Left renal pelvis (tissue), 4 donors: ENCODE data around the gene GRSF1. TPM values are rescaled to one million over a fixed set of nuclear protein-coding genes. Genes with fewer than 3 reads are reported as not detected.
"Not testable (repeated sequence)": the region's sequence is repeated elsewhere in the genome, so short reads cannot be mapped to it uniquely, and the experiment has no call there.

Experiments used
- DNase-seq, 4 donors: peaks; one replicate each; pipeline ENCODE4 v3.0.0-alpha.2; 2013; ENCODE audit warnings: low read depth in 4 of 4, low spot score in 3 of 4
- polyA plus RNA-seq, 4 donors: library from polyadenylated mRNA; unstranded; fragments of 120-200 nt; gene quantifications; one replicate each; pipeline ENCODE4 v1.2.1, GENCODE V29; 2013; ENCODE audit not compliant: insufficient read length in 4 of 4

GRSF1 gene
- polyA plus RNA-seq, 4 donors, result 92.0 to 140 (median 127) TPM

DNA sequence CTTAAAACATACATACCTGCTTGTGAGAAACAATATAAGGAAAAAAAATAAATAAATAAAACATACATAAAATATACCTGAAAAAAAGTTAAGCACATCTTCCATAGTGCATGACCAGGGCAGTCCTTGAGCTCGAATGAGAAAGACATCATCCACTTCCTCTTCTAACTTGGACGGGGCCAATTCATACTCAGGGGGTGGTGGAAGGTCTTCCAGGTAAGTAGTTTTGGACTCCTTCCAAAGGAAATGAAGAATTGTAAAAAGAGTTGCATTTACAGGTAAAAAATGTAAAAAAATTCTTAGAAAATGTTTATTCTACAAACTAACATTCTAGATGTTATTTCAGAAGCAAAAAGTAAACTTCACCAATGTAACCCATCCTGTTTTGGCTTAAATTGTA lies 3.6 kb downstream of the GRSF1 start:
- DNase-seq, result no peak

DNA sequence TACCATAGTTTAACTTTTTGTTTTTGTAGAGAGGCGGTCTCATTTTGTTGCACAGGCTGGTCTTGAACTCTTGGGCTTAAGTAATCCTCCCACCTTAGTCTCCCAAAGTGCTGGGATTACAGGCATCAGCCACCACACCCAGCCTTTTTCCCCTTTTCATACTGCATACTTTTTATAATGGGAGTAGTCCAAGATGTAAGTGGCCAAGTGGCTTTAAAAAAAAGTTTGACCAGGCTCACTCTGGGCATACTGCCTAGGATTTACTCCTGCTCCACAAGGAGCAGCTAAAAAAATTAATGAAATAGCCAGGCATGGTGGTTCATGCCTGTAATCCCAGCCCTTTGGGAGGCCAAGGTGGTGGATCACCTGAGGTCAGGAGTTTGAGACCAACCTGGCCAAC lies 6.0 kb downstream of the GRSF1 start:
- DNase-seq, result no peak

DNA sequence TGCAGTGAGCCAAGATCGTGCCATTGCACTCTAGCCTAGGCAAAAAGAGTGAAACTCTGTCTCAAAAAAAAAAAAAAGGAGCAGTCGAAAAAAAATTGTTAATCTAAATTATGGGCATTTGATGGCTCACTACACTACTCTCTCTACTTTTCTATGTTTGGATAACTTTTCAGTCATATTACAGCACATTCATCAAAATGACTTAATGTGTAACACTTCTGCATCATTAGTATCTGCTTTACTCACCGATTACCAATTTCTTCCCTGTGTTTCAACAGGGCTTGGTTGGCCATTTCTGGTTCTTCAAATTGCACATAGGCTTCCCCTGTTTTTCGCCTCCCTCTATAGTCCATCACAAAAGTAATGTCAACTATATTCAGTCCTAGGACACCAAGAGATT lies 8.4 kb downstream of the GRSF1 start:
- no peak for DNase-seq

DNA sequence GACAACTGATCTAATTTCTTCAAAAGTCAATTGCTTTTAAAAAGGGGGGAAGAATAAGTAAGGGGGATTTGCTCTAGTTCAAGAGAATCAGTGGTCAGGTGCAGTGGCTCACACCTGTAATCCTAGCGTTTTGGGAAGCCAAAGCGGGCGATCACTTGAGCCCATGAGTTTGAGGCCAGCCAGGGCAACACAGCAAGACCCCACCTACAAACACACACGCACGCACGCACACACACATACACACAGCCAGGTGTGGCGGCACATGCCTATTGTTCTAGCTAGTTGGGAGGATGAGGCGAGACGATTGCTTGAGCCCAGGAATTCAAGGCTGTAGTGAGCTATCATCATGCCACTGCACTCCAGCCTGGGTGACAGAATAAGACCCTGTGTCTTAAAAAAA lies 9.6 kb downstream of the GRSF1 start:
- no peak for DNase-seq

DNA sequence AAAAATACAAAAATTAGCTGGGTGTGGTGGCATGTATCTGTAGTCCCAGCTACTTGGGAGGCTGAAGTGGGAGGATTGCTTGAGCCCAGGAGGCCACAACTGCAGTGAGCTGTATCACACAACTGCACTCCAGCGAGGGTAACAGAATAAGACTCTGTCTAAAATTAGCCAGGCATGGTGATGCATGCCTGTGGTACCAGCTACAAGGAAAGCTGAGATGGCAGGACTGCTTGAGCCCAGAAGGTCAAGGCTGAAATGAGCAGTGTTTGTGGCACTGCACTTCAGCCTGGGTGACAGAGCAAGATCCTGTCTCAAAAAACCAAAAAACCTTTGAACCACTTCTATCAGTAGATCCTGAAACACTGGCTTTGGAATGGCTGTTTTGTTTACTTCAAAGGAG lies 10.2 kb downstream of the GRSF1 start:
- no peak for DNase-seq

DNA sequence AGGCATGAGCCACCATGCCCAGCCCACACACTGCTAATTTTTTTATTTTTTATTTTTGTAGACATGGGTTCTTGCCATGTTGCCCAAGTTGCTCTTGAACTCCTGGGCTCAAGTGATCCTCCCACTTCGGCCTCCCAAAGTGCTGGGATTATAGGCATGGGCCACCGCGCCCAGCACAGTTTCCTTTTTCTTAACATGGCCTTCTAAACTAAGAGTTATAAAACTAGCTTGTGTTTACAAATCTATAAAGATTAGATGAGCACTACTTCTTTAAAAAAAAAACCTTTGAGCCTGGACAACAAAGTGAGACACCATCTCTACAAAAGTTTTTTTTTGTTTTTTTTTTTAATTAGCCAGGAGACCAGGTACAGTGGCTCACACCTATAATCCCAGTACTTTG lies 10.7 kb downstream of the GRSF1 start:
- no peak for DNase-seq

DNA sequence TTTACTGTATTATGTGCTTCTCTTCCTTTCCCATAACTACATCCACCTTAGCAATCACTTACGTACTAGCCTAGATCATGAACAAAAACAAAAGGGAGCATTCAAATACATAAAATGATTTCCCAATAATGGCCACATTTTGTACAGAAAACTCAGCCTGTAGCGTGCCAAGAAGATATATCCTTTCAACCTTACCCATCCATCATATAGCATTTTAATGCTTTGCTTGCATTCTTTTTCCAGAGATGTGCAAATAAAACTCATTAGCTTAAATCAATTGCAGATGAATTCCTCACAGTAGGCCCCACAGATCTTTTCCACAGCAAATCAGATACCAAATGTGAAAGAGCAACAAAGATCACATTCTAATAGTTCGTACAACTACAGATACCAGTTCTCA lies 20.8 kb downstream of the GRSF1 start:
- DNase-seq, result no peak

DNA sequence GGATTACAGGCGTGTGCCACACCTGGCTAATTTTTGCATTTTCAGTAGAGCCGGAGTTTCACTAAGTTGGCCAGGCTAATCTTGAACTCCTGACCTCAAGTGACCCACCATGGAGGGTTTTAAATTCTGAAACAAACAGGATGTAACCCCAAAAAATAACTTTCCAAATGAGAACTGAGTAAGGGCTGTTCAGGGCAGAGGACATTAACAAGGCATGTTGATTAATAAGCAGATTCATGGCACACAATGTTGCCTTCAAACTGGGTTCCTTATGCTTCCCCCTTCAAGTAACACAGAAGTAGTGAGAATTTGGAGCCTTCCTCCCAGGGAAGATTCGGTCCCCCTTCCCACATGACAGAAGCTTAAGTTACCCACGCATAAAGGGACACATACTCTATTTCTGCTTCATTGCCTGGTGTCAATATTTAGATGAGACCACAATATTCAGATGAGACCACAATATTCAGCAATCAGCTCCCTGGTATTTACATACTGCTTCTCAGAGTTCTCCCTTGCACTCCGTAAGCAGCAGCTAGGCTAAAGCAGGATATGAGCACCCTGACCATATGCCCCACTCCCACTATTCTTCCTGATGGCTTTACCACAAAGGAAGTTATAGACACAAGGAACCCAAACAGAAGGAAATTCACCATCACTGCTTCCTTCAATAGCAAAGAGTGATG lies 21.4 kb downstream of the GRSF1 start:
- DNase-seq, result no peak

DNA sequence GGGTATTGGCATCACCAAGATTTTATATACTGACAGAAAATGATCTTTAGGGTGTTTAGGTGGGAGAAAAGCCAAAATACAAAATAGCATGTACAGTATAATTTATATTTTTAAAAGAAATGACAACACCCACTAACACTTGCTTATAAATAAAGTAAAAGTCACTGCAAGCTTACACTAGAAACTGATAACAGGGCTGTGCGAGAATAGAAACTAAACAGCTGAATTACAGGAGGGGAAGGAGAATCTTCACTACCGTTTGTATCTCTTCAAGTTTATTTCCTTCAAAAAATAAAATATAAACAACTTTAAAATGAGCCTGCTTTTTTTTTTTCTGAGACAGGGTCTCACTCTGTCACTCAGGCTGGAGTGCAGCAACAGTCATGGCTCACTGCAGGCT lies 22.8 kb downstream of the GRSF1 start:
- DNase-seq, result no peak

DNA sequence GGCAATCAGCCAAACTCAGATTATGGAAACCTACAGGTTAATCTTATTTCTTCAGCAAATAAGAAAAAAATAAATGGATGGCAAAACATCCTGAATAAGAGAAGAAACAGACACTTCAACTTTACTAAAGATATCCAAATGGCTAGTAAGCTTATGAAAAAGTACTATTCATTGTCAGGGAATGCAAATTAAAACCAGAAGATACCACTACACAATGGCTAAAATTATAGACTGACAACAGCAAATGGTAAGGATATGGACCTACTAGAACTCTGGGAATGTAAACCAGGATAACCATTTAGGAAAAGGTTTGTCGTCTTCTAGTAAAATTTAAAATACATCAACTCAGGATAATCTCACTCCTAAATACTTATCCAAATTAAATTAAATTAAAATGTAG lies 24.3 kb downstream of the GRSF1 start:
- no peak for DNase-seq

DNA sequence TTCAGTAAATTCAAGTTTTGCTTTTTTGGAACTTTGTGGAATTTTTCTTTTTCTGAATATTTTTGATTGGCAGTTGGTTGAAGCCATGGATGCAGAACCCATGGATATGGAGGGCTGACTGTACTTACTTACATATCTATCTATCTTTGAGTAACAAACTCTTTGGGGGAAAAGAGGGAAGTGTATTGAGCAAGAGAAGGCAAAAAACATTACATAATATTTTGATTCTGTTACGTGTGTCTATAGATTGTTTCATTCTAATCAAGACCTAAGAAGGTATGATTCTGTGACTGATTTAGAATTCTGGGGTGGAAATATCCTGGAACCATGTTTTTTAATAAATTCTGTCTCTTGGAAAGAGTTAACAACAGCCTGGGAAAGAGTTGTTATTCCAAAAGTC lies 31.5 kb downstream of the GRSF1 start:
- DNase-seq, result no peak

DNA sequence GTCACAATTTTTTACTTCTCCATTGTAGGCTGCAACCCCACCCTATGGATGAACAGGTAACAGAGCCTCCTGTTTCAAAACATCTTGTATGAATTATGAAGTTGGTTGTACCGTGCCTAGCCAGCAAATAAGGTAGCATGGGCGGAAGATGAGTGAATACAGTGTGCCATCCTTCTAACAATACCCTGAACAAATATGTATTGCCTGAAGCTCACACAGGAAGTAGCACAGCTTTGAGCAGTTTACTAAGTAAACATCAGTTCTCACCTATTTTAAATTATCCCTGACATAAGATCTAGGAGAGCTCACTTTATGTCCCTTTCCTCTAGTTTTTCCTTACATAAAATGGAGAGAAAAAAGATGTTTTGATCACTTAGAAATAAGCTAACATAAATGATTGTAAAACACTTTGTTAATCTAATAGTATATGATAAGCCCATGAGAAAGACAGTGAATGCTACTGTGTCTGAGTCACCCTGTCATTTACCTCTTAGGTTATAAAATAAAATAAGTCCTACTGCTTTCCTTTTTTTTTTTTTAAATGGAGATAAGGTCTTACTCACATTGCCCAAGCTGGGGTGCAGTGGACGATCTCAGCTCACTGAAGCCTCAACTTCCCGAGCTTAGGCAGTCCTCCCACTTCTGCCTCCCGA lies 36.6 kb downstream of the GRSF1 start:
- DNase-seq, result no peak

DNA sequence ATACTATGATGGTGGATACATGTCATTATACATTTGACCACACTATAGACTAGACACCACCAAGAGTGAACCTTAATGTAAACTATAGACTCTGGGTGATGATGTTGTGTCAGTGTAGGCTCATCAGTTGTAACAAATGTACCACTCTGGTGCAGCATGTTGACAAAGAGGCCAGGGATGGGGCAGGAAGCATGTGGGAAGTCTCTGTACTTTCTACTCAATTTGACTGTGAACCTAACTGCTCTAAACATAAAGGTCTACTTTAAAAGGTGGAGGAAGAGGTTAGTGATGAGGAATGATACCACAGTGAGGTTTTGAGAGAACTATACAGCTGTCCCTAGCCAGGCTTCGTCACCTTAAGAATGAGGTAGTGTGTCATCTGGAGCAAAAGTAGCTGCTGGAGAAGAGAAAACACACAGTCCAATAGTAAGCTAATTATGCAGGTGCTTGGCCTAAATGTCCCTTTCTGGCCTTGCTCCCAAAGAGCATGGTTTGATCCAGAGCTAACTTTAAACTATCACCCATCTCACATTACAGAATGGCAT lies 38.4 kb downstream of the GRSF1 start:
- DNase-seq, result no peak

DNA sequence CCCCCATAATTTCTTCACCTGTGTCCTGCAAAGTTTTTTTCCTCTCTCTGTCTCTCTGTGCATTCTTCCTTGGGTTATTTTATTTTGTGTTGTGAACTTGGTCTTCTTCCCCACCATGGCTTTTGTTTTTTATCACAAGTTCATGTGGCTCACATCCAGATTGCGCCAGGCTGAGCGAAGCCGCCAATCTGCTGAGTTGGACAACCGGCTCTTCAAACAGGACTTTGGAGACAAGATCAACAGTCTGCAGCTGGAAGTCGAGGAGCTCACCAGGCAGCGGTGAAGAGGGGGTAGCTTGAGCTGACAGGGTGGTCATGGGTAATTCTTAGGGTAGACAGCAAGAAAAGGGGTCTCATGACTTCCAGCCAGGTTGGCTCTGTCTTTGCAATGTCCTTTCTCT lies 46.1 kb downstream of the GRSF1 start:
- no peak for DNase-seq

DNA sequence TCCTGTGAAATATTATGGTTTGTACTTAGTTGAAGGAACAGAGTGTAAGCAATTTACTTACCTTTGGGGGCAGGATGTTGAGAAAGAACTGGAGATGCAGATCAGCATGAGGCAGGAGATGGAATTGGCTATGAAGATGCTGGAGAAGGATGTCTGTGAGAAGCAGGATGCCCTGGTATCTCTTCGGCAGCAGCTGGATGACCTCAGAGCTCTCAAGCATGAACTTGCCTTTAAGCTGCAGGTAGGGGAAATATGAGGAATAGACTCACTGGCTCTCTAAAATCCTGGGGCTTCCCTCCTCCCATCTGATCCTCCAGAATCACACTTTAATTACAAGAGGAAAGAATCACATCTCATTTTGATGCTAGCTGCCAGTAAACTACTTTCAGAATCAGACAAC lies 51.0 kb downstream of the GRSF1 start:
- DNase-seq, result no peak

DNA sequence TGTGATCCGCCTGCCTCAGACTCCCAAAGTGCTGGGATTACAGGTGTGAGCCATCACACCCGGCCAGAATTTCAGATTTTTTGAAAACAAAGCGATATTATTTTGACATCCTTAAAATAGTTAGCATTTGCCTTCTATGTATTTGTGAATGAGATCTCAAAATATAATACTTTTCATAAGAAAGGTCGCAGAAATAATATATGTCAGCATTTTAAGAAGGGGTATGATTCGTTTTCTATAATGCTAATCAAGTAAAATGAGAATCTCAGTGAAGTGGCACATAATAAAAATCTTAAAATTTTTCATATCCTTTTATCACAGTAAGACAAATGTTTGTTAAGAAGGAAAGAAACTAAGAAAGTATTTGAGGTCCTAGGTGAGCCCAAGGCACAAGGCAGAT lies 52.2 kb downstream of the GRSF1 start:
- DNase-seq, result no peak

DNA sequence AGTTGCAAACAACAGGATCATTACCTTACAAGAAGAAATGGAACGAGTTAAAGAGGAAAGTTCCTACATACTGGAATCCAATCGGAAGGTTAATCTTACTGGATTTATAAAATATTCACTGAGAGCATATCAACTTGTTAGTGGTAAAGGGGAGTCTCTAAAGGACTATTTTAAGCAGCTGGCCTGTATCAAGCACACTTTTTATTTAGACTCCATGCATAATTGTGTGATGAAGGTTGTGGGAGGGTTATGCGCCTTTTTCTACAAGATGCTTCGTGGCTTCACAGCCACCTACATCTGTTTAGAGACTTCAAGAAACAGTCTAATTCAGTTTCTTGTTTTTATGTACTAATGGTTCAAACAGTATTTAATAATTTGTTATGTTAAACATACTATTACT lies 56.6 kb downstream of the GRSF1 start:
- no peak for DNase-seq

DNA sequence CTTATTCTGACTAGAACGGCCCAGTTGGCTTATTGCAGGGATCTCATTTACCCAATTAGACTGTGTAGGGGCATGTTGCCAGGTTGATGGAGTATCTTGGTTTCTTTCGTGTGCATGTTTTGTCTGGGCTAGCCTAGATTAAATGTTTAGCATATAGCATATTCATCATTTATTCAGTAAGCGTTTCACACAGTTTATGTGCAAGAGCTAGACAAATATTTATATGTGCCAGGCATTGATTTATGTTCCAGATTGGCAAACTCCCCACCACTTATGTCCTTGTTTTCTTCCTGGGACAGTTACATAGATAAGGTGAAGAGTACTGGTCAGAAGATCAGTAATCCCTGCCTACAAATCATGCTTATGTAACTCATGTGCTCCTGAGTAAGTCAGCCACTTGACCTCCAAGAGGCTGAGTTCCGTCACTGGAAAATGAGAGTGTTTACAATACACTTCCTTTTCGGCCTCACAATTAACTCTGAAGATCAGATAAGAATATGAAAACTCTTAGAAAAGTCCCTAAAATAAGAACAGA lies 60.7 kb downstream of the GRSF1 start:
- peak in 2 of 4 donors; percentile 6 to 22 for DNase-seq

DNA sequence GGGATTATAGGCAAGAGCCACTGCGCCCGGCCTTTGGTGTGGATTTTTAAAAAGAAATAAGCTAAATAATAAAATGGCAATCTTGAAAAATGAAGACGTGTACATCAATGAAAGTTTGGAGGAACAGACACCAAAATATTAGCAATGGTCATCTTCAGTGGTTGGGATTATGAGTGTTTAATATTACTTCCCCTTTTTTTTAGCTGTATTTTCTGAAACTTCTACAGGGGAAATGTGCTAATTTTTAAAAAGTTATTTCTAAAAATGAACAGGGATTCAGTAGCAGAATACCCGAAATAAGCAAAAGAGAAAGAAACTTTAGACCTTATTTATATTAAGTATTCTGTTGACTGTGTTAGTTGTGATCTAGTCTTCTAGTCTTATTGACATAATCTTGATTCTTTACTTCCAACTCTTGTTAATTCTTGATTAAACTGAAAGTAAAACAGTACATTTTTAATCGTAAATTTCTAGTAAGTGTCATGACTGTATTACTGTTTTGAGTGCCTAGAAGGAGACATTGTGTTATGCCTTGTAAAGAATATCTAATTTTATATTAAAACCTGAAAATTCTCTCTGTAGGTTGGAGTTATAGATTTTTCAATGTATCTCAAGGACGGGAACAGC lies 66.6 kb downstream of the GRSF1 start:
- no peak for DNase-seq

DNA sequence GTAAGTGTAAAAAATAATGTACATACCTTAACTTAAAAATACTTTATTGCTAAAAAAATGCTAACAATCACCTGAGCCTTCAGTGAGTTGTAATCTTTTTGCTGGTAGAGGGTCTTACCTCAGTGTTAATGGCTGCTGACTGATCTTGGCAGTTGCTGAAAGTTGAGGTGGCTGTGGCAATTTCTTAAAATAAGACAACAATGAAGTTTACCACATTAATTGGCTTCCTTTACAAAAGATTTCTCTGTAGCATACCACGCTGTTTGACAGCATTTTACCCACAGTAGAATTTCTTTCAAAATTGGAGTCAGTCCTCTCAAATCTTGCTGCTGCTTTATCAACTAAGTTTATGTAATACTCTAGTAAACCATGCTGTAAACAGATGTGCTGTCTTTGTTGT lies 70.3 kb downstream of the GRSF1 start:
- DNase-seq, result not testable (repeated sequence)

DNA sequence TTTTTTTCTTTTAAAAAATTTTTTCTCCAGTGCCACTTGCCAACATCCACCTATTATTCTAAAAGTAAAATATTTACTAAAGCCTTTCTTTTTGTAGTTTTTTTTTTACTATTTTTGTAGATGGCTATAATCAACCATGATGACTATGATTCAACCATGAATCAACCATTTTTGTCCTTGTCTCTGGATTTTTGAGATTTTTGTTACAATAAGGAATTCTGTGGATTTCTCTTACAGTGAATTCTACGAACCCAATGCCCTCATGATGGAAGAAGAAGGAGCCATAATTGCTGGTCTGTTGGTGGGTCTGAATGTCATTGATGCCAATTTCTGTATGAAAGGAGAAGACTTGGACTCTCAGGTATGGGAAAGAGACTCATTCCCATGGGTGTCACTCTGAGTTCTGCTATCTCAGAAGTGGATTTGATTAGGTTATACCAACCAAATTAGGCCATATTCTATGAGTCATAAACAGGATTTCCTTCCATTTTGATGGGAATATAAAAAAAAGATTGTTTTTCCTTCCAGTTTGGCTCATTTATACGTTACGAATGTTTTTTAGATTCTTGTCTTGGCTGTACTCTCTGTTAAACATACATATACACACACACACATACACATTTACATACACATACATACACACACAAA lies 71.3 kb downstream of the GRSF1 start:
- DNase-seq, result no peak
